NCI-H1092 (cell line): ENCODE data around the gene TRPC4AP.
"Not testable (repeated sequence)": the region's sequence is repeated elsewhere in the genome, so short reads cannot be mapped to it uniquely, and the experiment has no call there.

Source experiments
- DNase-seq: peaks from one replicate; lab custom pipeline; 2025; lab: John Stamatoyannopoulos, UW

TRPC4AP gene

GRCh38 chr20:35092524-35093266, at the start of gene TRPC4AP:
TRPC4AP (minus strand) TSS chr20:35092807; CDS start chr20:35092781, 26 bp downstream.
- peak; percentile 81 for DNase-seq

GRCh38 chr20:35135867-35136586, 43.4 kb upstream of the TRPC4AP start:
- no peak for DNase-seq

GRCh38 chr20:35134880-35135279, 42.3 kb upstream of the TRPC4AP start:
- DNase-seq = no peak

- no peak for DNase-seq
These were observed 41.9 kb upstream of the TRPC4AP start for GRCh38 chr20:35134472-35134871.

- DNase-seq = no peak
These were observed 41.1 kb upstream of the TRPC4AP start for GRCh38 chr20:35133735-35134134.

- no peak for DNase-seq
These were observed 40.4 kb upstream of the TRPC4AP start for GRCh38 chr20:35133031-35133430.

- no peak for DNase-seq
These were observed 39.3 kb upstream of the TRPC4AP start for GRCh38 chr20:35131934-35132333.

GRCh38 chr20:35129647-35130069, 37.1 kb upstream of the TRPC4AP start:
- DNase-seq = no peak

GRCh38 chr20:35125753-35126152, 33.1 kb upstream of the TRPC4AP start:
- DNase-seq = no peak

- DNase-seq = no peak
These were observed 30.3 kb upstream of the TRPC4AP start for GRCh38 chr20:35122756-35123405.

- no peak for DNase-seq
These were observed 28.6 kb upstream of the TRPC4AP start for GRCh38 chr20:35121186-35121585.

GRCh38 chr20:35120012-35120701, 27.6 kb upstream of the TRPC4AP start:
- no peak for DNase-seq

- no peak for DNase-seq
These were observed 25.0 kb upstream of the TRPC4AP start for GRCh38 chr20:35117629-35118028.

- DNase-seq = no peak
These were observed 24.6 kb upstream of the TRPC4AP start for GRCh38 chr20:35117196-35117595.

- no peak for DNase-seq
These were observed 23.7 kb upstream of the TRPC4AP start for GRCh38 chr20:35116258-35116657.

GRCh38 chr20:35115606-35116005, 23.0 kb upstream of the TRPC4AP start:
- no peak for DNase-seq

- DNase-seq = not testable (repeated sequence)
These were observed 19.7 kb upstream of the TRPC4AP start for GRCh38 chr20:35112276-35112675.

- DNase-seq = no peak
These were observed 18.7 kb upstream of the TRPC4AP start for GRCh38 chr20:35111141-35111888.

- no peak for DNase-seq
These were observed 16.3 kb upstream of the TRPC4AP start for GRCh38 chr20:35108921-35109320.

- no peak for DNase-seq
These were observed 14.3 kb upstream of the TRPC4AP start for GRCh38 chr20:35106827-35107380.

- DNase-seq = no peak
These were observed 12.2 kb upstream of the TRPC4AP start for GRCh38 chr20:35104685-35105295.
